Hematopoietic multipotent progenitor cell treated with erythropoietin and hydrocortisone succinate and interleukin-3 and kit ligand, for 15 days (in vitro differentiated cells): ENCODE data around the gene ERGIC2.
"Not testable (repeated sequence)": the region's sequence is repeated elsewhere in the genome, so short reads cannot be mapped to it uniquely, and the experiment has no call there.

Source experiments
- DNase-seq: peaks from one replicate; pipeline ENCODE4 v3.0.0-alpha.2; 2015; ENCODE audit warnings: low spot score

The ERGIC2 gene

DNA sequence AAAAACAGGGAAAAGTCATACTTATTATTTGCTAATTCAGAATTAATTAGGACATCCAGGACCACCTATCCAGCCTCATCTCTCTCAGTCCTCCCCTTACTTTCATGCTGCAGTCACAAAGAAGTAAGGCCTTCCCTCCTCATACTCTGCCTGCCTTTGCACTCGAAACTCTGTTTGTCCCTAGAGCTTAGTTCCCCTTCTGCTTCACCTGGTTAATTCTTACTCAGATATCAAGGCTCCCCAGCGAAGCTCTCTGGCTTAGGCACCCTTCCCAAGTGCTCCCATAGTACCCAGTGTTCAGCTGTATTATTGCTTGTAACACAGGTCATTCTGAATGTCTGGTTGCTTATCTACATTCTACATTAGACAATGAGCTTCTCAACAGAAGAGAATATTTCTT, 81.3 kb downstream of the ERGIC2 start:
- no peak for DNase-seq

DNA sequence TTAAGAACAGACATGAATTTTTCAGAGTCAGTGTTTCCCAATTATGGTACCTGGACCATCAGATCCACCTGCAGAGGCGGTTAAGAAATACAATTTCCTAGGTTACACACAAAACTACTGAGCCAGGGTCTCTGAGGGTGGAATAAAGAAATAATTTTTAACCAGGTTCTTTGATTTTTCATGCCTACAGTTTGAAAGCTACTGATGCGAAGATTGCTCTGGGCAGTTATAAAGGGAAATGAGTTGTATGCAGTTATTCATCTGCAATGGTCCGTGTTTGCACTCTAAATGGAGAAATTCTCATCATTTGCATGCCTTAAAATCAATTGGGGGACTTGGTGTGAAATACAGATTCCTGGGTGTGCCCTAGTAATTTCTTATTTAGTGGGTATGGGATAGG, 89.7 kb downstream of the ERGIC2 start:
- no peak for DNase-seq

DNA sequence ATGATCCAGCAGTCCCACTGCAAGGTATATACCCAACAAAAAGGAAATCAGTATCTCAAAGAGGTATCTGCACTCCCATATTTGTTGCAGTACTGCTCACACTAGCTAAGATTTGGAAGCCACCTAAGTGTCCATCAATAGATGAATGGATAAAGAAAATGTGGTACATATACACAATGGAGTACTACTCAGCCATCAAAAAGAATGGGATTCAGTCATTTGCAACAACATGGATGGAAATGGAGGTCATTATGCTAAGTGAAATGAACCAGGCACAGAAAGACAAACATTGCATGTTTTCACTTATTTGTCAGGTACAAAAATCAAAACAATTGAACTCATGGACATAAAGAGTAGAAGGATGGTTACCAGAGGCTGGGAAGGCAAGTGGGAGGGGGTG, 90.5 kb downstream of the ERGIC2 start:
- DNase-seq: not testable (repeated sequence)

DNA sequence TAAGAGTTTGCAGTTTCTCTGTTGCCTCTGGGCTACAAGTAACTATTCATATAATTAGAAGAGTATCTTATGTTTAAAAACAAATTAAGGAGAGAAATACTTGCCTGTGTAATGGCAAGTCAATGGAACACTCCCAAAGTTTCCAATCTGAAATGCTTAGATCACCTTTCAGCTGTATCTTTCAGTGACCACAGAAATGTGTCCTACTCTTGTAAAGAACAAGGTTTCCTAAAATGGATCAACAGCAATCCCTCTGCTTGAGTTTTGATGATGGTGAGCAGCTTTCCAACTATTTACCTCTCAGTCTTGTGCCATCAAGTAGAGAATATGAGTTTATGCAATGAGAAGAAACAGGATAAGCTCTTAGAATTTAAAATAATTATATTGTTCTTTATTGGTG, 92.9 kb downstream of the ERGIC2 start:
- no peak for DNase-seq

DNA sequence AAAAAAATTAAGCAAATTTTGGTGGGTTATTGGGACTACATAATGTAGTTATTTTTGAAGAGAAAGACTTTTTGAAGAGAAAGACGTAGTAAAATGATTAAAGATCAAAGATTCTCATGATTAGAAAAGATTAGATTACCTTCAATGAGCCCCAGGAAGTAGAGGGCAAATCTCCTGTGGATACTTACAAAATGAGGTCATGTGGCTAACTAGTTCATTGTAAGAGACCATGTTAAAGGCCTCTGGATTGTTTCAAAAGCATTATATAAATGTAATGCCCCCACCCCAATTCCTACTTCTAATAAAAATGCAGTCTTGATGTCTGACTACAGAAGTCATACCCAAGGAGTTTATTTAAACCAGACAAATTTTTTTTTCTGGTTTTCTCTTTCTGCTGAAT, 93.3 kb downstream of the ERGIC2 start:
- no peak for DNase-seq
